Left renal pelvis (tissue), 4 donors: ENCODE results near the gene CEACAM18. TPM values are rescaled to one million over a fixed set of nuclear protein-coding genes. Genes with fewer than 3 reads are reported as not detected.
A peak's percentile ranks its signal among the peaks of the same experiment; 100 is the strongest.
"Not testable (repeated sequence)": the region's sequence is repeated elsewhere in the genome, so short reads cannot be mapped to it uniquely, and the experiment has no call there.

Source experiments
- DNase-seq, 4 donors: peaks; one replicate each; pipeline ENCODE4 v3.0.0-alpha.2; 2013; ENCODE audit warnings: low read depth in 4 of 4, low spot score in 3 of 4
- polyA plus RNA-seq, 4 donors: library from polyadenylated mRNA; unstranded; fragments of 120-200 nt; gene quantifications; one replicate each; pipeline ENCODE4 v1.2.1, GENCODE V29; 2013; ENCODE audit not compliant: insufficient read length in 4 of 4

Gene CEACAM18
- polyA plus RNA-seq, 4 donors: not detected

- no peak for DNase-seq
Measured at GRCh38 chr19:51489113-51489512, 10.8 kb downstream of the CEACAM18 start.

- no peak for DNase-seq
Measured at GRCh38 chr19:51490676-51491075, 12.3 kb downstream of the CEACAM18 start.

GRCh38 chr19:51491586-51491985 is 13.2 kb downstream of the CEACAM18 start:
- no peak for DNase-seq

GRCh38 chr19:51493776-51494175 is 15.4 kb downstream of the CEACAM18 start:
- DNase-seq: no peak

- DNase-seq: no peak
Measured at GRCh38 chr19:51497666-51498065, 19.3 kb downstream of the CEACAM18 start.

GRCh38 chr19:51500931-51501330 is 22.6 kb downstream of the CEACAM18 start:
- not testable (repeated sequence) for DNase-seq

- DNase-seq: no peak
Measured at GRCh38 chr19:51501594-51502263, 23.4 kb downstream of the CEACAM18 start, which contains the start of gene SIGLEC12. Gene SIGLEC12, minus strand, starts transcription at chr19:51501800. Its CDS starts 67 bp downstream, at chr19:51501733.

GRCh38 chr19:51503286-51503817 is 25.0 kb downstream of the CEACAM18 start:
- no peak for DNase-seq

GRCh38 chr19:51503896-51504295 is 25.6 kb downstream of the CEACAM18 start:
- DNase-seq: no peak

GRCh38 chr19:51505904-51506303 is 27.6 kb downstream of the CEACAM18 start:
- no peak for DNase-seq

- no peak for DNase-seq
Measured at GRCh38 chr19:51507192-51507591, 28.9 kb downstream of the CEACAM18 start.

GRCh38 chr19:51507640-51508058 is 29.3 kb downstream of the CEACAM18 start:
- no peak for DNase-seq

GRCh38 chr19:51508059-51508733 is 29.9 kb downstream of the CEACAM18 start:
- no peak for DNase-seq

- DNase-seq: no peak
Measured at GRCh38 chr19:51509823-51510660, 31.7 kb downstream of the CEACAM18 start.

GRCh38 chr19:51511353-51511752 is 33.0 kb downstream of the CEACAM18 start:
- DNase-seq: no peak

GRCh38 chr19:51513968-51514367 is 35.6 kb downstream of the CEACAM18 start:
- DNase-seq: no peak

- peak; percentile 6 to 32 (median 17) for DNase-seq
Measured at GRCh38 chr19:51514866-51515481, 36.6 kb downstream of the CEACAM18 start.

GRCh38 chr19:51520728-51521127 is 42.4 kb downstream of the CEACAM18 start:
- DNase-seq: no peak

- no peak for DNase-seq
Measured at GRCh38 chr19:51521357-51521756, 43.0 kb downstream of the CEACAM18 start.

- no peak for DNase-seq
Measured at GRCh38 chr19:51521781-51522180, 43.4 kb downstream of the CEACAM18 start.
